SK-N-SH (cell line): ENCODE results near the gene EFCAB13.

Experiments used
- EP300 ChIP-seq, 2 experiments: IDR thresholded peaks; 2 replicates each; pipeline versions ENCODE4 v1.4.0 to v1.6.1; 2012; ENCODE audit warnings: borderline replicate concordance in 1 of 2, low read depth in 1 of 2, low read length in 1 of 2
- GABPA ChIP-seq: IDR thresholded peaks from 2 replicates; pipeline ENCODE4 v1.4.0; 2012; ENCODE audit warnings: low read depth, mild to moderate bottlenecking
- IRF3 ChIP-seq: fragments of 150-350 bp; IDR thresholded peaks from 2 replicates; pipeline ENCODE4 v1.6.1; 2016; ENCODE audit warnings: mild to moderate bottlenecking, low read depth, low read length
- JUND ChIP-seq: IDR thresholded peaks from 2 replicates; pipeline ENCODE4 v1.4.0; 2012
- RFX5 ChIP-seq: IDR thresholded peaks from 2 replicates; pipeline ENCODE4 v1.6.1; 2012; ENCODE audit warnings: mild to moderate bottlenecking, improper control_type of control experiment, low read length
- TF ChIP-seq, protein P1 (sequence below): fragments of 200-600 bp; sonication (generic); IDR thresholded peaks from 2 replicates; pipeline ENCODE4 v1.6.1; 2017; ENCODE audit warnings: antibody characterized with exemption, mild to moderate bottlenecking, moderate library complexity
- TF ChIP-seq, protein P2 (sequence below): IDR thresholded peaks from 2 replicates; pipeline ENCODE4 v1.4.0; 2012; ENCODE audit warnings: low read depth, borderline replicate concordance

DNA sequence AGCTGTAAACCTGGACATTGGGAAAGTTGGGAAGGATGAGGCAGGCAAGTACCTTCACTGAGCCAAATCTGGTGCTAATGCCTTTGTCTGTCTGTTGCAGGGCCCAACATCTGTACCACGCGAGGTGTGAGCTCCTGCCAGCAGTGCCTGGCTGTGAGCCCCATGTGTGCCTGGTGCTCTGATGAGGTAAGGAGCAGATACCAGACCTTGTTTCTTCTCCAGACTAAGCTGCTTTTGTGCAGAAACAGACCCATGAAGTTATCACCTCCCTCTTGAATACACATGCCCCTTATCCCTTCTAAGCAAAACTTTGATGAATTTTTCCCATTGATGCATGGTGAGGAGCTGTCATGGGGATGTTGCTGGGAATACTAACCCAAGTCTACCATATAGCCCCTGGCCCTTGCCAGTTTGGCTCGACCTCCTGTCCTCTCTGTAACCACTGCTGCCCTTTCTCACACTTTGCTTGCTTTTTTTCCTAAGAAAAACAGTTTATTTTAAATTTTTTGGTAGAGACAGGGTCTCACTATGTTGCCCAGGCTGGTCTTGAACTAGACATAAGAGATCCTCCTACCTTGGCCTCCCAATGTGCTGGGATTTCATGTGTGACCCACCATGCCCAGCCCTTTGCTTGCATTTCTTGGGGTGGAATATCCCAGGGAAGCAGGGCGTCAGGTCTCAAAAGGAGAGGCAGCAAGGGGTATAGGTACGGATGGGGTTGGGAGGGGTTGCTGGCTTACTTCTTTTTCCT lies 49.3 kb upstream of the EFCAB13 start:
- no peak for TF ChIP-seq JUND
- TF ChIP-seq EP300 (IDR thresholded peaks at IDR 0.05; ENCODE audit: borderline replicate concordance in 1 of 2, low read depth in 1 of 2, low read length in 1 of 2): peak in 1 of 2 experiments; percentile 23; a peak in 1 of 4 replicates
- TF ChIP-seq, protein P1, sequence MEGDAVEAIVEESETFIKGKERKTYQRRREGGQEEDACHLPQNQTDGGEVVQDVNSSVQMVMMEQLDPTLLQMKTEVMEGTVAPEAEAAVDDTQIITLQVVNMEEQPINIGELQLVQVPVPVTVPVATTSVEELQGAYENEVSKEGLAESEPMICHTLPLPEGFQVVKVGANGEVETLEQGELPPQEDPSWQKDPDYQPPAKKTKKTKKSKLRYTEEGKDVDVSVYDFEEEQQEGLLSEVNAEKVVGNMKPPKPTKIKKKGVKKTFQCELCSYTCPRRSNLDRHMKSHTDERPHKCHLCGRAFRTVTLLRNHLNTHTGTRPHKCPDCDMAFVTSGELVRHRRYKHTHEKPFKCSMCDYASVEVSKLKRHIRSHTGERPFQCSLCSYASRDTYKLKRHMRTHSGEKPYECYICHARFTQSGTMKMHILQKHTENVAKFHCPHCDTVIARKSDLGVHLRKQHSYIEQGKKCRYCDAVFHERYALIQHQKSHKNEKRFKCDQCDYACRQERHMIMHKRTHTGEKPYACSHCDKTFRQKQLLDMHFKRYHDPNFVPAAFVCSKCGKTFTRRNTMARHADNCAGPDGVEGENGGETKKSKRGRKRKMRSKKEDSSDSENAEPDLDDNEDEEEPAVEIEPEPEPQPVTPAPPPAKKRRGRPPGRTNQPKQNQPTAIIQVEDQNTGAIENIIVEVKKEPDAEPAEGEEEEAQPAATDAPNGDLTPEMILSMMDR: no peak
- TF ChIP-seq RFX5: no peak
- TF ChIP-seq, protein P2, sequence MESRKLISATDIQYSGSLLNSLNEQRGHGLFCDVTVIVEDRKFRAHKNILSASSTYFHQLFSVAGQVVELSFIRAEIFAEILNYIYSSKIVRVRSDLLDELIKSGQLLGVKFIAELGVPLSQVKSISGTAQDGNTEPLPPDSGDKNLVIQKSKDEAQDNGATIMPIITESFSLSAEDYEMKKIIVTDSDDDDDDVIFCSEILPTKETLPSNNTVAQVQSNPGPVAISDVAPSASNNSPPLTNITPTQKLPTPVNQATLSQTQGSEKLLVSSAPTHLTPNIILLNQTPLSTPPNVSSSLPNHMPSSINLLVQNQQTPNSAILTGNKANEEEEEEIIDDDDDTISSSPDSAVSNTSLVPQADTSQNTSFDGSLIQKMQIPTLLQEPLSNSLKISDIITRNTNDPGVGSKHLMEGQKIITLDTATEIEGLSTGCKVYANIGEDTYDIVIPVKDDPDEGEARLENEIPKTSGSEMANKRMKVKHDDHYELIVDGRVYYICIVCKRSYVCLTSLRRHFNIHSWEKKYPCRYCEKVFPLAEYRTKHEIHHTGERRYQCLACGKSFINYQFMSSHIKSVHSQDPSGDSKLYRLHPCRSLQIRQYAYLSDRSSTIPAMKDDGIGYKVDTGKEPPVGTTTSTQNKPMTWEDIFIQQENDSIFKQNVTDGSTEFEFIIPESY: no peak
- TF ChIP-seq IRF3: no peak
- TF ChIP-seq GABPA: no peak
